ENCODE data around the gene HS3ST6. TPM values are rescaled to one million over a fixed set of nuclear protein-coding genes. Genes with fewer than 3 reads are reported as not detected.

The HS3ST6 gene
- total and polyA plus RNA-seq, 2 donors (not counting 3 experiments of a cell fraction or from before 2014, with no cell fraction given) = not detected

- dilution Hi-C loops (cut with MboI; ENCODE audit: extremely low pct_ligation_motif_present, low sequenced_read_pairs) (no loop called here), intact Hi-C loops (cut with micrococcal nuclease) (no loop called here)
- H2AFZ ChIP-seq (ENCODE audit: low read depth, low read length) = no peak overlapping the region
- no peaks in the 10 kb centered on the region for H3K27me3 ChIP-seq (ENCODE audit: control insufficient read depth in 2 of 2, insufficient read depth in 2 of 2, low read length in 2 of 2)
- no peak overlapping the region for H3K27ac ChIP-seq (ENCODE audit: insufficient read depth, low read depth, low read length)
- no peaks in the 10 kb centered on the region for H4K20me1 ChIP-seq (replicated peaks; ENCODE audit: control insufficient read depth, extremely low read depth, insufficient read depth, low read length)
- no TSS peak for BruUV-seq (replicated peaks)
- no peaks in the 10 kb centered on the region for H3K9me3 ChIP-seq (replicated peaks; ENCODE audit: control insufficient read depth, insufficient read depth, low read length)
- H3K4me1 ChIP-seq (ENCODE audit: control insufficient read depth, extremely low read depth, insufficient read depth, low read length) = no peaks in the 10 kb centered on the region
- H3K79me2 ChIP-seq (ENCODE audit: control insufficient read depth, insufficient read depth, low read length) = no peaks in the 10 kb centered on the region
- POLR2A ChIA-PET = interaction anchor here (1.1 kb wide), 1 partner anchor 15 kb away, joined by 4 read pairs; the partner anchor contains the start of gene RPS2
- CTCF ChIA-PET = no interaction called here
- DNase-seq (ENCODE audit: low read depth, low spot score) (no peak), FAIRE-seq (no peak)
- H3K4me2 ChIP-seq (ENCODE audit: insufficient read depth, low read length) = no peak overlapping the region
- no peaks in the 10 kb centered on the region for H3K36me3 ChIP-seq (ENCODE audit: control insufficient read depth in 2 of 2, extremely low read depth in 1 of 2, insufficient read depth in 2 of 2, low read length in 2 of 2)
- TF ChIP-seq JUN (IDR thresholded peaks at IDR 0.05; ENCODE audit: borderline replicate concordance, insufficient read depth, insufficient read length, low read depth) = no peak
- no peak for TF ChIP-seq MYC (IDR thresholded peaks at IDR 0.05; ENCODE audit: low read depth, low read length)
- no peak for TF ChIP-seq POLR2AphosphoS5 (IDR thresholded peaks at IDR 0.05; ENCODE audit: insufficient read depth, low read depth, low read length)
- no peak for TF ChIP-seq FOS (IDR thresholded peaks at IDR 0.05; ENCODE audit: borderline replicate concordance, insufficient read depth, low read length)
- no peak for TF ChIP-seq EZH2 (IDR thresholded peaks at IDR 0.05; ENCODE audit: borderline replicate concordance, low read depth, low read length, severe bottlenecking)
- TF ChIP-seq MAX (IDR thresholded peaks at IDR 0.05; ENCODE audit: insufficient read depth, insufficient read length) = no peak
- no peak for TF ChIP-seq CTCF (IDR thresholded peaks at IDR 0.05; ENCODE audit: extremely low read depth in 1 of 2, insufficient read depth in 1 of 2, low read depth in 1 of 2, low read length in 2 of 2)
- TF ChIP-seq POLR2A (IDR thresholded peaks at IDR 0.05; ENCODE audit: low read depth, low read length) = no peak
- no peak for TF ChIP-seq GATA2 (IDR thresholded peaks at IDR 0.05; ENCODE audit: insufficient read depth, insufficient read length, low read depth, low read length)
- no peak overlapping the region for H3K4me3 ChIP-seq (replicated peaks in 1 of 3; ENCODE audit: insufficient read depth in 1 of 3, low read depth in 1 of 3, low read length in 3 of 3)
- no peak overlapping the region for H3K9ac ChIP-seq (replicated peaks; ENCODE audit: extremely low read depth, insufficient read depth, low read length)
- no peaks in the 10 kb centered on the region for H3K9me1 ChIP-seq (replicated peaks; ENCODE audit: control insufficient read depth, extremely low read depth, insufficient read depth, low read length)
Observed at GRCh38 chr16:1950047-1950446, 31.8 kb upstream of the HS3ST6 start.
